Lower lobe of right lung (tissue), 2 donors: ENCODE data around the gene PPP1R2. TPM values are rescaled to one million over a fixed set of nuclear protein-coding genes. Genes with fewer than 3 reads are reported as not detected.

ENCODE experiments used
- ATAC-seq, 2 donors: fragments of 200-7000 bp; cut with Tn5 transposase; one replicate each; pipeline ENCODE4 v1.9.1; 2020 to 2022; ENCODE audit warnings: mild to moderate bottlenecking in 2 of 2, moderate library complexity in 2 of 2
- DNase-seq: peaks from one replicate; pipeline ENCODE4 v3.0.0-alpha.2; 2020
- H3K27ac ChIP-seq: fragments of 200-600 bp; one replicate; pipeline ENCODE4 v1.8.0; 2022
- H3K27me3 ChIP-seq: fragments of 200-600 bp; one replicate; pipeline ENCODE4 v1.8.0; 2022; ENCODE audit warnings: low read depth
- H3K36me3 ChIP-seq: fragments of 200-600 bp; one replicate; pipeline ENCODE4 v1.8.0; 2022; ENCODE audit warnings: mild to moderate bottlenecking
- H3K4me1 ChIP-seq: fragments of 200-600 bp; one replicate; pipeline ENCODE4 v1.8.0; 2022
- H3K4me3 ChIP-seq: fragments of 200-600 bp; one replicate; pipeline ENCODE4 v1.8.0; 2022; ENCODE audit warnings: mild to moderate bottlenecking
- H3K9me3 ChIP-seq: fragments of 200-600 bp; one replicate; pipeline ENCODE4 v1.8.0; 2022
- CTCF ChIP-seq: fragments of 200-600 bp; IDR thresholded peaks from one replicate; pipeline ENCODE4 v1.8.0; 2022; ENCODE audit warnings: antibody characterized with exemption, mild to moderate bottlenecking
- intact Hi-C: fragments of 100-400 bp; cut with DNase I; formaldehyde crosslinking; loops from one replicate; pipeline ENCODE4 v1.11.0; 2022
- total RNA-seq: library from RNA; stranded (reverse); fragmentation: NEBNext Ultra II Directional; extraction: Animal tissue kit (Norgen Biotek cat#: 25700); gene quantifications from one replicate; pipeline ENCODE4 v1.2.1, GENCODE V29; 2021
- donor health status: DM: no; HTN: yes; CAD: no; lungs with severe emphysema.

PPP1R2 gene
- total RNA-seq, 1 donor from 2014 or later: 51.8 TPM

GRCh38 chr3:195544634-195545033 lies 1.5 kb upstream of the PPP1R2 start:
- Histone ChIP-seq H3K9me3 (no peaks in the 10 kb centered on the region), H3K27ac (no peak overlapping the region), H3K27me3 (no peaks in the 10 kb centered on the region), H3K4me3 (no peak overlapping the region), H3K36me3 (no peaks in the 10 kb centered on the region), H3K4me1 (peaks cover 48% of the 10 kb centered on the region)
- intact Hi-C loops: no loop called here
- DNase-seq (no peak), ATAC-seq (no peak)
- no peak for TF ChIP-seq CTCF

GRCh38 chr3:195544230-195544536 lies 1.1 kb upstream of the PPP1R2 start:
- no peaks in the 10 kb centered on the region for H3K27me3 ChIP-seq
- no peaks in the 10 kb centered on the region for H3K9me3 ChIP-seq
- H3K4me3 ChIP-seq: peak overlapping the region; percentile 88
- peaks cover 52% of the 10 kb centered on the region for H3K4me1 ChIP-seq
- intact Hi-C loops: no loop called here
- H3K36me3 ChIP-seq: no peaks in the 10 kb centered on the region
- no peak for DNase-seq
- ATAC-seq: no peak
- H3K27ac ChIP-seq: no peak overlapping the region
- TF ChIP-seq CTCF: no peak

- peak overlapping the region; percentile 94 for H3K27ac ChIP-seq
- intact Hi-C loops: no loop called here
- no peaks in the 10 kb centered on the region for H3K9me3 ChIP-seq
- no peaks in the 10 kb centered on the region for H3K36me3 ChIP-seq
- ATAC-seq: peak; percentile 41 to 42
- H3K4me1 ChIP-seq: peaks cover 57% of the 10 kb centered on the region
- no peak for TF ChIP-seq CTCF
- H3K4me3 ChIP-seq: peak overlapping the region; percentile 88
- no peaks in the 10 kb centered on the region for H3K27me3 ChIP-seq
- peak; percentile 53 for DNase-seq
Observed at GRCh38 chr3:195543500-195544229, 540 bp upstream of the PPP1R2 start.

- intact Hi-C loops: no loop called here
- no peak for ATAC-seq
- peak overlapping the region; percentile 88 for H3K4me3 ChIP-seq
Observed at GRCh38 chr3:195542316-195542697, 818 bp downstream of the PPP1R2 start.

GRCh38 chr3:195540511-195540910 lies 2.6 kb downstream of the PPP1R2 start:
- no peak for DNase-seq
- no peaks in the 10 kb centered on the region for H3K36me3 ChIP-seq
- no peaks in the 10 kb centered on the region for H3K27me3 ChIP-seq
- H3K9me3 ChIP-seq: no peaks in the 10 kb centered on the region
- no peak for TF ChIP-seq CTCF
- H3K4me1 ChIP-seq: peaks cover 57% of the 10 kb centered on the region
- intact Hi-C loops: no loop called here
- H3K4me3 ChIP-seq: peak overlapping the region; percentile 88
- ATAC-seq: no peak
- no peak overlapping the region for H3K27ac ChIP-seq

More at GRCh38 chr3:195542316-195542697, 818 bp downstream of the PPP1R2 start:
- DNase-seq: no peak
- Histone ChIP-seq H3K36me3 (no peaks in the 10 kb centered on the region), H3K27me3 (no peaks in the 10 kb centered on the region), H3K4me1 (peaks cover 68% of the 10 kb centered on the region), H3K27ac (peak overlapping the region; percentile 94), H3K9me3 (no peaks in the 10 kb centered on the region)
- no peak for TF ChIP-seq CTCF
